KG1 (cell line): ENCODE data around the gene GRIA3.
"Not testable (repeated sequence)": the region's sequence is repeated elsewhere in the genome, so short reads cannot be mapped to it uniquely, and the experiment has no call there.

Experiments used
- DNase-seq: peaks from one replicate; lab custom pipeline; 2025; lab: John Stamatoyannopoulos, UW

GRIA3 gene

GRCh38 chrX:123274796-123275195, 90.7 kb downstream of the GRIA3 start:
- no peak for DNase-seq

GRCh38 chrX:123277347-123277746, 93.3 kb downstream of the GRIA3 start:
- DNase-seq: no peak

GRCh38 chrX:123277821-123278220, 93.7 kb downstream of the GRIA3 start:
- DNase-seq: no peak

GRCh38 chrX:123282241-123282640, 98.2 kb downstream of the GRIA3 start:
- DNase-seq: no peak

- DNase-seq: not testable (repeated sequence)
Observed at GRCh38 chrX:123283407-123283806, 99.3 kb downstream of the GRIA3 start.

GRCh38 chrX:123291623-123292022, 107.5 kb downstream of the GRIA3 start:
- no peak for DNase-seq

- DNase-seq: no peak
Observed at GRCh38 chrX:123298026-123298425, 113.9 kb downstream of the GRIA3 start.

- no peak for DNase-seq
Observed at GRCh38 chrX:123303429-123303828, 119.4 kb downstream of the GRIA3 start.

GRCh38 chrX:123308658-123309057, 124.6 kb downstream of the GRIA3 start:
- no peak for DNase-seq

- DNase-seq: no peak
Observed at GRCh38 chrX:123310112-123310511, 126.0 kb downstream of the GRIA3 start.

- no peak for DNase-seq
Observed at GRCh38 chrX:123311486-123311885, 127.4 kb downstream of the GRIA3 start.

GRCh38 chrX:123313486-123313885, 129.4 kb downstream of the GRIA3 start:
- no peak for DNase-seq

GRCh38 chrX:123320622-123321021, 136.5 kb downstream of the GRIA3 start:
- DNase-seq: no peak

- DNase-seq: no peak
Observed at GRCh38 chrX:123322536-123322935, 138.5 kb downstream of the GRIA3 start.

- no peak for DNase-seq
Observed at GRCh38 chrX:123324625-123325024, 140.5 kb downstream of the GRIA3 start.

- no peak for DNase-seq
Observed at GRCh38 chrX:123330229-123330942, 146.3 kb downstream of the GRIA3 start.

- DNase-seq: no peak
Observed at GRCh38 chrX:123331349-123331748, 147.3 kb downstream of the GRIA3 start.

- no peak for DNase-seq
Observed at GRCh38 chrX:123331859-123332258, 147.8 kb downstream of the GRIA3 start.

GRCh38 chrX:123336666-123337065, 152.6 kb downstream of the GRIA3 start:
- no peak for DNase-seq

GRCh38 chrX:123337886-123338639, 154.0 kb downstream of the GRIA3 start:
- DNase-seq: no peak

- DNase-seq: no peak
Observed at GRCh38 chrX:123339221-123339905, 155.3 kb downstream of the GRIA3 start.

- DNase-seq: no peak
Observed at GRCh38 chrX:123340696-123341095, 156.6 kb downstream of the GRIA3 start.

- DNase-seq: no peak
Observed at GRCh38 chrX:123348468-123348867, 164.4 kb downstream of the GRIA3 start.
